ENCODE results near the gene SOX13. TPM values are rescaled to one million over a fixed set of nuclear protein-coding genes. Genes with fewer than 3 reads are reported as not detected.
"Not testable (repeated sequence)": the region's sequence is repeated elsewhere in the genome, so short reads cannot be mapped to it uniquely, and the experiment has no call there.

SOX13 gene
- total RNA-seq, 1 donor from 2014 or later = 10.4 TPM

DNA sequence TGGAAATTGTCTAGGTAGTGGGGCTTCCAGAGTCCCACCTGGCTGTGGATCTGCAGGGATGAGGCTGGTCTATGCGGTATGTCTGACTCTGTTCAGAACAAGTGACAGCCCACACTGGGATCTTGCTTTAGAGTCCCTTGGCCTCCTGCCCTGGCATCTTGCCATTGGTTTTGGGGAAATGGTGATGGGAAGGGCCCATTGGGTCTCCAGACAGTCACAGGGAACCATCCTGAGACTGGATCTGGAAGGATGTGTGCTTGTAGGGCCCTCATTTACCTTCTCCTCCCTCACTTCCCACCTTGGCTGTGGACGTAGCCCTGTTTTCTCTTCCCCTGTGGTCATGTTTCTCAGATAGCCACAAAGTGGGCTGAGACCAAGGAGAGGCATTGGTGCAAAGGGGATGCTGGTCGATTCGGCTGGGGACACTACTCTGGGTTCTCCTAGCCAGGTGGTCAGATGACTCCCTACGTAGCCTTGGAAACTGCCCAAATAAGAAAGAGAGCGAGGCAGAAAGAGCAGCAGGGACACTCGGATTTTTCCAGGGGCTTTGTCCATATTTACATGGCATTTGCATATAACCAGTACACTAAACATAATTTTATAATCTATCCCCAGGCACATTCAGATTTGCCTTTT, 15.1 kb downstream of the SOX13 start:
- ATAC-seq = no peak

DNA sequence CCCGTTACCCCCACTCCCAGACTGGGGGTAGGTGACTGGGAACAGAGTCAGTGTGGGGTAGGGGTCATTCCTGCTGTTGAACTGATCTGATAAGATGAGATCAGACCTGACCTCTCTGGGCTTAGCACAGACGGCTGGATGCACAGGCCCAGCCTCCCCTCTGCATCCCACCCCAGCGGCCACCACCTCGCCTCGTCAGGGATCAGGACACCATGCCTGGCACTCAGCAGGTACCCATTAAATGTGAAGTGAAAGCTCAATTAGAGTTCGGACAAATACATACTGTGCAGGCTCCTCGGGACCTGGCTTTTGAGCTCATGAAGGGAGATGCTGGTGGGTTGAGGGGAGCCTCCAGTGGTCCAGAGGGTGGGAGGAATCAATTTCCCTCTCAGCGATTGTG, 15.7 kb downstream of the SOX13 start:
- no peak for ATAC-seq

DNA sequence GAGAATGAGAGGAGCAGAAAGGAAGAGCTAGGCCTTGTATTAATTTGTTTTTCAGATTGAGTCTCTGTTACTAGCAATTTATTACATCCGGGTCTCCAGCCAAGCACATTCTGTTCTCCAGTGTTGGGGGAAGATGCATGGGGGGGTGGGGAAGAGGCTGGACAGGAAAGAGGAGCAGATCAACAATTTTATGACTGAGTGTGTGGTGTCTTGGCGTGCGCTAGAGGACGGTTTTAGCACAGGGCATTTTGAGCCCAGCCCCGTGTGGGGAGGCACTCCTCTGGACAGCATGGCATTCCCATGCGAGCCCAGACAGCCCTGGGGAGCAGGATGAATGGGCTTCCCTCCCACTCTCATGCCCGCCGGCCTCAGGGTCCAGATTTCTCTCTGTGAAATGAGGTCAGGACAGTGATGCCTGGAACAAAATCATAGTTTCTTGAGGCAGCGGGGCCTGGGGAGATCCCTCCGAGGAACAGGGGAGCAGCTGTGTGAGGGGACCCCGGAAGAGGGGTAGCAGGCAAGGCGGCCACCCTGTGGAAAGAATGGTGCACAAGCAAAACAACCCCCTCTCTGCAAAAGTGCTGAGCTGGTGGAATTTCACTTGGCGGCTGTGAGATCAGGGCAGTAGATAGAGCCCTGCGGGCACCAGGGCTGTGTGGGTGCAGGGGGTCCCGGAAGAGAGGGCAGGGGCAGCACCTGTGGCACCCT, 16.3 kb downstream of the SOX13 start:
- no peak for ATAC-seq

DNA sequence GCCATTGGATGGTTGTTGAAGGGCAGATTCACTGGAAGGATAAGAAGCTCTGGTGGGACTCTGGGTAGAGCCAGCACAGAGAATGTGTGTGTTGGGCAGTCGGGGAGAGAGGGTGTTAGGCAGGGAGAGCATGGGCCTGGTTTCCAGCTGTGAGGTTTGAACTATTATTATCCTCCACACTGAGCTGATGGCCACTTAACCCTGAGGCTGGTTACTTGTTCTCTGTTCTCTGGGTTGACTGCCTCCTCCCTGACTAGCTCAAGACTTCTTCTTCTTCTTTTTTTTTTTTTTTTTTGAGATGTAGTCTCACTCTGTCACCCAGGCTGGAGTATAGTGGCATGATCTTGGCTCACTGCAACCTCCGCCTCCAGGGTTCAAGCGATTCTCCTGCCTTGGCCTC, 17.2 kb downstream of the SOX13 start:
- ATAC-seq = not testable (repeated sequence)

DNA sequence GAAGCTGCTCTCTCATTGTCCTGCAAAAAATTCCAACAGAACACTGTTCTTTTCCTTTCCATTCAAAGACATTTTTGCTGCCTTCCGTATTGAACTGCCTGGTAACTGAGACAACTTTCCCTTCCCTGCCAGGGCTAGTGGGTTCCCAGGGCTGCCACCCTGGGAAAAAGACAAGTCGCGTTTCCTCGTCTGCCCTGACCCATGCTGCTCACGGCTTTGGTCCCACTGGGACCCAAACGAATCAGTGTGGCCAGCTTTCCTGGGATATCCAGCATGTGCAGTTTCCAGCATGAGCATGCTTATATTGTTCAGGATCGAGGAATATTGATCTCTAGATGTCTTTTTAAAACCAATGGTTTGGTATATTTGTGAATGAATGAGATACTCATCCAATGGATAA, 18.2 kb downstream of the SOX13 start:
- no peak for ATAC-seq

DNA sequence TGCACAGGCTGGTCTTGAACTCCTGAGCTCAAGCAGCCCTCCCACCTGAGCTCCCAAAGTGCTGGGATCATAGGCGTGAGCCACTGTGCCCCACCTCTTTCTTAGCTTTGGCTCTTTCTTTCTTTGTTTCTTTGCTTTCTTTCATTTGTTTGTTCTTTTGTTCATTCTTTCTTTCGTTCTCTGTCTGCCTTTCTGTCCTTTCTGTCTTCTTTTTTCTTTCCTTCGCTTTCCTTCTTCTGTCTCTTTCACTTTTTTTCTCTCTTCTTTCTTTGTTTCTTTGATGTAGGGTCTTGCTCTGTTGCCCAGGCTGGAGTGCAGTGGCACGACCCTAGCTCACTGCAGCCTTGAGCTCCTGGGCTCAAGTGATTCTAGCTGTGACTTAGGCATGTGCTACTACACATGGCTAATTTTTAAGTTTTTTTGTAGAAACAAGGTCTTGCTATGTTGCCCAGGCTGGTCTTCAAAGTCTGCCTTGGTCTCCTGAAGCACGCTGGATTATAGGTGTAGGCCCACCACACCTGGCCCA, 18.9 kb downstream of the SOX13 start:
- no peak for ATAC-seq

DNA sequence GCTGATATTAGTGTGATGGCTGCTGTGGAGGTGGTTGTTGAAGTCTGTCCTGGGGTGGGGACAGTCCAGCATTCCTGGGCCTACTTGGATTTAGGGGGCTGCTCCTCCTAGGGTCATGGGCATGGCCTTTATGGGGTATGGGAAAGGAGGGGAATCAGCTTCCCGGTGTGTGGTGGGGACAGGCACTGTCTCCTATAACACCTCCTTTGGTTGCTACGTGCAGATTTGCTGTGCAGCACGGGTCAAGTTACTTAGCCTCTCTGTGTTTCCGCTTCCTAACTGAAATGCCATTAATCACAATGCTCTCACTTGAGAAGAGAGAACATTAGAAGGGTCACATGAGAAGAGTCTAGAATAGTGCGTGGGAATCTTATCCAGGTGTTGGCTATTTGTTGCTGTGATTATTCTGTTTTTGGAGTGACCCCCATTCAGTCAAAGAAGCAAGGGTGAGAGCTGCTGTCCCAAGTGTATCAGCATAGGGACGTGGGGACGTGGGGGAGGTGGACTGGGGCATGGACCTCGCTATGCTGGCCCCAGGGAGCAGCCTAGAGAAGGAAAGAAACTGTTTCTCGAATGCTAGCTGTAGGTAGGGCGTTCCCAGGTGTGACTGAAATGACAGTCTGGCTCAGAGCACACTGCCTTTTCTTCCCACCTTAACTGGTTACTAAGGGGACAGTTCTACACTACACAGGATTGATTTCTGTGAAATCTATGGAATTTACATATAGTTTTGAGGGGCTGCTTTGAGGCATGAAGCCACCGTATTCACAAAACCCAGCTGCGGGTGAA, 19.9 kb downstream of the SOX13 start:
- no peak for ATAC-seq

DNA sequence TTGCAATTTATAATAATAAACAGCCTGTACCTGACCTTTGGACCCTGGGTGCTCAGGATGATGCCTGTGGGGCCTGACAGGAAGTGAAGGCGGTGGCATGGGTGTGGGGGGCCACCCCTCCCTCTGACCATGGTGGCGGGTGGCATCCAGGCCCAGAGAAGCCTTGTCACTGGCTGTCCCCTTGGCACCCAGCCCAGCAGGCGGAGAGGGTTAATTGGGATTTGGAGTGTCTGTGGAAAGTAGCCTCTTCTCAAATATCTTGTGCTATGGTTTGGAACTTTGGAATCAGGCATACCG, 20.5 kb downstream of the SOX13 start:
- ATAC-seq = no peak

DNA sequence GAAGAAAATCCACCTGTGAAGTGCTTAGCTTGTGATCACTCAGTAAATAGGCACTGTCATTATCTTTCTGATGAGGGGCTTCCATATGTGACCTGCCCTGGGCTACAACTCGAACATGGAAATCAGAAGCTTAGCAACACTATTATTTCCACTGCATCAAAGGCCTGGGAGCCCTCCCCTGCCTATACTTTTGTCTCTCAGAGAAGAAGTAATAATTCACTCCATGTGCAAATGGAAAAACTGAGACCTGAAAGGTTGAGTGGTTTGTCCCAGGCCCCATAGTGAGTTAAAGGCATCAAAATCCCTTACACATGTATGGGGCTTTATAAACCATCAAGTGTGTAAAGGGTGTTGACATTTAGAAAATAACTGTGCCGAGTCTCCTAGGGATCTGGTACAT, 20.9 kb downstream of the SOX13 start:
- ATAC-seq = no peak

DNA sequence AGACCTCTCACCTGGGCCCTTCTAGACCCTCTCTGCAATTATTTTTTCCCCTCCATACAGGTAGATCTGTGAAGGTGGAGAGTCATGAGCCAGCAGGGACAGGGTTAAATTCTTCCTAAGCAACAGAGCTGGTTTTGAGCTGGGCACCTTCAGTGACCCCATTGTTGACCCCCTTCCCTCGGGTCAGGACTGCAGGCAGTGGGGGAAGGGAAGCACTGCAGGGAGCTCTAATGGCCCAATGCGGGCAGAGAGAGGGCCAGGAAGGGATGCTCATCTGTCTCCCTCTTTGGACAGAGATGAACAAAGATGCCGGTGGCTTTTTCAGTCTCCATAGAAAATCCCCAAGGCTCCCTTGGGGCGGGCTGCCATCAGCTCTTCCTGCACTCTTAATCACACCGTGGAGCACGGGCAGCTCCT, 21.4 kb downstream of the SOX13 start:
- ATAC-seq = no peak

DNA sequence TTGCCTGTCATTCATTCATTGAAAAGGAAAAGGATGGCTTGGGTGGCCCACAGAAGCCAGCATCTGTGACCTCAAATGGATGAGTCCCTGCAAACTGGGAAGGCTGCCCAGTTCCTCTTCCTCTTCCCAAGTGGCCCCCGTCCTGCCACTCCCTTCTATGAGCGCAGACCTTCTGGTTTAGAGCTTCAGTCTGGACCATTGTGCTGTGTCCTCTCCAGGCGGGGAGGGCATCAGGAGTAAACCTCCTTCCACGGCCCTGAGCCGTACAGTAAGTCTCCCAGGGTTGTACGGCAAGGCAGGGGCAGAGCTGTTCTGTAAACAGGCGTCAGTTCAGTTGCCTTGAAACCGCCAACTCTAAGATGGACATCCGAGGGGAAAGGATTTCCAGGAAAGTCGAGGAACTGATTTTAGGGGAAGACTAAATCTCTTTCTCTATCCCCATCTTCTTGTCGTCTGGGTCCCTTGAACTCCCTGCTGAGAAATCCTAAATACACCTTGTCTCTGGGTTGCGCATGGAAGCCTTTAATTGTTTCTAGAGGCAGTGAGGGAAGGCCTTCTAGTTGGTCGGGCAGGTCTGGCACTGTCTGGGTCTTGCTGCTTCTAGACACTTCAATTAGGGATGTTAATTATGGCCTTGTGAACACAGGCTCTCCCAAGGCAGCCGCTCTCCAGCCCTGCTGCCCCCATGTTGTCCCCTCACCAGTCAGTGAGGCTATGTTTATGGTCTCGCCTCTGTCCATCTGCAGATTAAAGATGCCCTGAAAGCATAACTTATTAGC, 22.1 kb downstream of the SOX13 start:
- ATAC-seq = no peak

DNA sequence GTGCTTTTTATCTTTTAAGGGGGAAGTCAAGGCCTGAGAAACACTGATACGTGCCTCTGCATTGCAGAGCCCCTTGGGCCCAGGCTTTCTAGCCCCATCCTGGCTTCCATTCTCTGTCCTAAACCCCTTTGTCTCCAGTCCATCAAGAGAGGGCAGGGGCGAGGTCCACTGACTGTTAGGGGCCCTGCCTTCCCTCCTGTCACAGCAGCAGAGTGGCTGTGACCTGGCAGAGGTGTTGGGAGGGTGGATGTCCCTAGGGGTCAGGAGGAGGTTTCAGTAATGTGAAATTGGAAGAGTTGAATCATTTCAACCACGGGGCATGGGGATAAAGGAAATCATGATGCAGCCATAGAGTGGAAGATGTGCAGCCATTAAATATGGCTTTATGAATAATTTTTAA, 24.0 kb downstream of the SOX13 start:
- no peak for ATAC-seq

DNA sequence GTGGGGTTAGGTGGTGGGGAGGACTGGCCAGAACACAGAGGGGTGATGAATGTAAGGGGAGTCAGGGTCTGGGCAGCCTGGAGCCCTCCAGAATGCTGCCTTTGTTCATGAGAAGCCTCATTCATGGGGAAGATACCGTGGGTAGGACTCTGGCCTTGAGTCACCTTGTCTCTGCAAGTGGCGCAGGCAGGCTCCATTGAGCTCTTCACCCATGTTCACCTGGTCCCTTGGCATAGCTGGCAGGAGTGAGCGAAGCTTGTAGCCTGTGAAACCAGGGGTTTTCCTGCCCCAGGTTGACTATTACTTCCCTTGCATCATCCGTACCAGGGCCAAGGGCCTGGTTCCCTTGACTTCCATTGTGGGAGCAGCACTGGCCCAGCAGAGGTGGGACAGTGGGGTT, 25.8 kb downstream of the SOX13 start:
- ATAC-seq = no peak

DNA sequence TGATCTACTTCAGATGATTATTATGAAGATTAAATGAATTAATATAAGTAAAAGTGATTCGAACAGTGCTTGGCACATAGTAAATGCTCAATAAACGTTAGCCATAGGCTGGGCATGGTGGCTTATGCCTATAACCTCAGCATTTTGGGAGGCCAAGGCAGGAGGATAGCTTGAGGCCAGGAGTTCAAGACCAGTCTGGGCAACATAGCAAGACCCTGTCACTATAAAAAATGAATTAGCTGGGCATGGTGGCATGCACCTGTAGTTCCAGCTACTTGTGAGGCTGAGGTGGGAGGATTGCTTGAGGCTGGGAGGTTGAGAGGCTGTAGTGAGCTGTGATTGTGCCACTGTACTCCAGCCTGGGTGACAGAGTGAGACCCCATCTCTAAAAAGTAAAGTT, 26.8 kb downstream of the SOX13 start:
- not testable (repeated sequence) for ATAC-seq

DNA sequence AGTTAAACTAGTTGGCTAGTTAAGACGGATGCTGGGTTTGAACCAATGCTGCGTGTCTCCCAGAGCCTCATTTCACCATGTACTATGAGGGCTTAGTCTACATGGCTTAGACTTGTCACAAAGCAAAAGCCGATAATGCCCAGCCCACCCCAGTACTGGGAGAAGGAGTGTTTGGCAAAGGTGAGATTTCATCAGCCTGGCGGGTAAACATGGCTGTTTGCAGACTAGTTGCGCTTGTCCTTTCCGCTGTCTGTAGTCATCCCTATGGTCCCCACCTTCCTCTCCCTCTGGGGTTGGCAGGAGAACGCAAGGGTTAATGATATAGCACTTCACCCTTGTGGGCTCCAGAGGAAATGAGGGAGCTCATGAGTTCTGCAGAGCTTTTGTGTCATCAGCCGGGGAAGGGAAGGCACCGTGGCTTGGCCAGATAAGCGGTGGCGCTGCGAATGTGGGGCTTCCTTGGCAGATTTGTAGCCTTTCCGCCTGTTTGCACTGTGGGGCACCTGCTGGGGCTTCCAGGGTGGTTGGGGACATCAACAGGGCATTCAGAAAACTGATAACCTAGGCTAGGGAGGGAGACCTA, 29.2 kb downstream of the SOX13 start:
- no peak for ATAC-seq

DNA sequence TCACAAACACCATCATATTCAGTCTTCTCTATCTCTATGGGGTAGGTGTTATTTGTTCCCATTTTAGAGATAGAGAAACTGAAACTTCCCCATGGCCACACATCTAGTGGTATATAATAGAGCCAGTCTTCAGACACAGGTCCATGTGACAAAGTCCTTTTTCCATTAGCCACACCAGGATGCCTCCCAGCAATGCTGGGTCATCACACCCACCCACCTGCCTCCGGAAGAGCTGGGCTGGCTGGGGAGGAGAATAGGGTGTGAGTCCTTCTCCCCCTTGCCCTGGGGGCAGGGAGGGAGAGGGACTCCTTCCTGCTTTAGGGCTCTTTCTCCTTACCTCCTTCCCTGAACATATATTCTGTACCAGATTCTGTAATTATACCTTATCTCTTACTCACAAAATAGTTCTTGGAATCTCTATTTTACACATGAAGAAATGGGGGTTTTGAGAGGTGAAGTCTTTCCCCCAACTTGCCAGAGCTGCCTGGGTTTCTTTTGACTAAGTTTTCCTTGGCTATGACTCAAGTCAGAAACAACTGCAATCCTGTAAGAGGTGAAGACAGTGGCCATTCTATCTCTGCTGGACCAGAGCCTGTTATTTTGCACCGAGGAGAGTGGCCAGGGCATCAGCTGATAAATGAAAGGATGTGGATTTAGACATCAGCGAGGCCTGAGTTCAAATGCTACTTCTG, 30.0 kb downstream of the SOX13 start:
- ATAC-seq = peak; percentile 12

DNA sequence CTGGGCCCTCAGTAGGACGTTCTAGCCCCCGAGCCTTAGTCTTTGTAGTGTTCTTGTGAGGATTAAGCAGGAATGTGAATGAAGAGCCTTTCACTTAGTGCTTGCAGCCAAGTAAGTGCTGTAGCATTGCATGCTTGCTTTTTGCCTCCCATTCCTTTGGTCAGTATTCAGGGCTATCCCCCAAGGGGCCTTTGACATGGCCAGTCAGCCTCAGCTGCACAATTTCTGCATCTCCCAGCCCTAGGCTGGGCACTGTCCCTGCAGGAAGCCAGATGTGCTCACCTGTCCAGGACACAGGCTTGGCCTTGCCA, 30.5 kb downstream of the SOX13 start:
- no peak for ATAC-seq

DNA sequence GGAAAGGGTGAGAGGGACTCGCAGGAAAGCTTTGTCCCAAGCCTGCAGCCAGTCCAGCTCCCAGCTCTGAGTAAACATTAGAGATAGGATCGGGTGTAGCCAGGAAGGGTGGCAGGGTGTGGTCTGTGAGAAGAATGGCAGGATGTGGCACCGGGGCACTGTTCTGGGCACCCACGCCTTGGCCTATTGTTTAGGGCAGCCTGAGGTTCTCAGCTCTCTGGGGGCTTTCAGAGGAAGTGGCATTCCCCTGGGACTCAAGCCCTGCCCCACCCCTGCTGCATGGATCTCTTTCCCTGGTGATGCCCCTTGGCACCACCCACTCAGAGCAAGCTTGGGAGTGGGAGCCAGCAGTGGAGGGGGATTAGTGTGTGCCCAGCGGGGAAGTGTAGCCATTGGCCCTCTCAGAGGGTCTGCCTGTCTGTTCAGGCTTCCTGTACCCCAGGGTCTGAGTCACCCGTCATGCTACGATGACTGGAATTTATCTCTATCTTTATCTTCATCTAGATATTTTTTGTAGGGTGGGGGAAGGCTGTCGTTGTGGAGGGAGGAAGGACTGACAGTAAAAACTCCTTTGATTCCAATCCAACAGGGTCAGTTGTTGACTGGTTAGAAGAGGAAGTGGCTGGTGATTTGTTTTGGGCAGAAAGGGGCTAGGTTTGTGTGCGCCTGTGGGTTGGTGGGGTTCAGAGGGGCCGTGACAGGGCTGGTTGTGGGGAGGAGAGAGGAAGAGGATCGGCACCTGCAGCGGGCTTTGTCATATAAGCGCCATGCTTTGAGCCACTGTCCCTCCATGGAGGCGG, 31.6 kb downstream of the SOX13 start:
- ATAC-seq = peak; percentile 67

DNA sequence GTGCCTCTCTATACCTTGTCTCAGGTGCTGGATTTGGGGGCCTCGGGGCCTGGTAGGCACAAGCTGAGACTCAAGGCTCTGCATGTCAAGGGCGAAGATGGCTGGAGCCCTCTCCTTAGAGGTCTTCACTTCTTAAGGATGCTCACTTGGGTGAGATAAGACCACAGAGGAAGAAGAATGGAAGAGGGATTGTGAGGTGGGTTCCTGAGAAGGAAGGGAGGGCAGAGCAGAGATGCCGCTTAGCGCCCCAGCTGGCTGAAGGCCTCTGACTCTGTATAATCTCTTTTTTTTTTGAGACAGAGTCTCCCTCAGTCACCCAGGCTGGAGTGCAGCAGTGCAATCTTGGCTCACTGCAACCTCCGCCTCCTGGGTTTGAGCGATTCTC, 32.2 kb downstream of the SOX13 start:
- ATAC-seq = no peak

DNA sequence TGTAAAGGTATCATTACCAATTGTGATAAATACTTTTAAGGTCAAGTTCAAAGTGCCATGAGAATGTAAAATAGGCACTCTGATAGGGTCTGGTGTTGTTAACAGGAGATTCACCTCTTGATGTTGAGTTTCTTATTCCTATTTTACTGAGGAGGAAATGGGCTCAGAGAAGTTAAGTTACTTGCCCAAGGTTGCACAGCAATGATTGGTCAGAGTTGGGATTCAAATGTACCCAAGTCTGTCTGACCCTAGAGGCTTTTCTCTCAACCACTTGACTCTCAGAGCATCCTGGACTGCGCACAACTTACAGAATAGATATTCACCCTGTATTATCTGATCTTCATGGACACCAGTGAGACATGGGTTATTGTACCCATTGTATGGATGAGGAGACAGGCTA, 33.9 kb downstream of the SOX13 start:
- ATAC-seq = no peak

DNA sequence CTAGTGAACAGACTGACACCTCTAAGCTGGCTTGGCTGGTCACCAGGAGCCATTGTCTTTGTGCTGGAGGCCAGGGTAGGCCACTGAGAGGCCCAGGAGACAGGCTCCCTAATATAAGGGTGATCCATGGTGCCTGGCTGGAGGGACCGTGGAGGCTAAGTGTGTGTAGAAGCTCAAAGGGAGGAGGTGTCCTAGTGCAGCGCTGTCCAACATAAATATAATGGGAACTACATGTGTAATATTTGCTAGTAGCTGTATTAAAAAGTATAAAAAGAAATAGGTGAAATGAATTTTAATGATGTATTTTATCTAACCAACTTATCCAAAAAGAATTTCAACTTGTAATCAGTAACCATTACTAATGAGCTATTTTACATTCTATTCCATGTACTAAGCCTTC, 35.0 kb downstream of the SOX13 start:
- no peak for ATAC-seq

Data from esophagus mucosa (tissue), 1 donor.